ENCODE data around the gene VWA8.

GRCh38 chr13:41997396-41997795 is 36.5 kb upstream of the VWA8 start:
- no peak for TF ChIP-seq CTCF (IDR thresholded peaks at IDR 0.05; ENCODE audit: low read length)
- no peak for TF ChIP-seq EZH2 (optimal IDR thresholded peaks at IDR 0.05; ENCODE audit: low read depth, low read length)
- no peak for TF ChIP-seq EZH2phosphoT487 (IDR thresholded peaks at IDR 0.05; ENCODE audit: low read length)
